HG03095 (cell line): ENCODE results near the gene COX6B2.
"Not testable (repeated sequence)": the region's sequence is repeated elsewhere in the genome, so short reads cannot be mapped to it uniquely, and the experiment has no call there.

Source experiments
- ATAC-seq: cut with Tn5 transposase; IDR thresholded peaks from one replicate; pipeline ENCODE4 v1.9.1; 2021; ENCODE audit warnings: moderate library complexity; ENCODE audit not compliant: unreplicated experiment

Gene COX6B2

GRCh38 chr19:55345101-55345817 is 9.3 kb downstream of the COX6B2 start:
- ATAC-seq = no peak

- no peak for ATAC-seq
These were observed 10.1 kb downstream of the COX6B2 start for GRCh38 chr19:55344444-55344843.

- no peak for ATAC-seq
These were observed 12.7 kb downstream of the COX6B2 start for GRCh38 chr19:55341595-55342531.

- ATAC-seq = no peak
These were observed 13.3 kb downstream of the COX6B2 start for GRCh38 chr19:55341171-55341588.

- no peak for ATAC-seq
These were observed 13.8 kb downstream of the COX6B2 start for GRCh38 chr19:55340784-55341147.

DNA sequence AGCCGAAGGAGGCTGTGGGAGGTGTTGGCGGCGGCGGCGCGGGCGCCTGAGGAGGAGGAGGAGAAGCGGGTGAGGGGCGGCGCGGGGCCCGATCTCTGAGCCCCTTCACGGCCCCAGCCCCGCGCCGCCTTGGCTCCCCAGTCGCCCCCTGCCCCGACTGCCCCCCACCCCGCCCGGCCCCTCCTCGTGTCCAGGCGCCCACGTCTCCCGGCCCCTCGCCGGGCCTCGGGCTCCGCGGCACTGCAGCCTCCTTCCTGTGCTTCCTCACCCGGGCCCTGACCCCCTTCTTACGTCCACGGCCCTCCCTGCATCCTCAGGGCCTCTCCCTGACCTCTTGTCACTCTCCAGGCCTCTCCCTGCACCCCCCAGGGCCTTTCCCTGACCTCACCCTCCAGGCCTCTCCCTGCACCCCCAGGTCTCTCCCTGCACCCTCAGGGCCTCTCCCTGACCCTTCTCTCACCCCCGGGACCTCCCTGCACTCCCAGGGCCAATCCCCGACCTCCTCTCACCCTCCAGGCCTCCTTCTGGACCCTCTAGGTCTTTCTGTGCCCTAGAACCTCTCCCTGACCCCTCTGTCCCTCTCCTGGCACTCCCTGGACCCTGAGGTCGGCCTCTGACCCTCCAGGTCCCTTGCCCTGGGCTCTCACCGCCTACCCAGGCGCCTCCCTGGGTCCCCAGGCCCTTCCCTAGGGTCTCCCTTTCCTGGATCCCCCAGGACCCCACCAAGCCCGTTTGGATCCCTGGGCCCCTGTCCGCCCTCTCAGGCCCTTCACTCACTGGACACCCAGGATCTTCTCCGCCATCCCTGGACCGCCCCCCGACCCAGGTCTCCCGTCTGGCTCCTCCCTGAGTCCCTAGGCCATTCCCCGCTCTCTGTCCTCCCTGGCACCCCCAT is 14.4 kb downstream of the COX6B2 start:
- no peak for ATAC-seq

- ATAC-seq = peak; percentile 74
These were observed 15.2 kb downstream of the COX6B2 start, which contains the start of gene KMT5C for GRCh38 chr19:55339105-55339888. Gene KMT5C, plus strand, starts transcription at chr19:55339876. Its CDS starts 2,061 bp downstream, at chr19:55341937.

DNA sequence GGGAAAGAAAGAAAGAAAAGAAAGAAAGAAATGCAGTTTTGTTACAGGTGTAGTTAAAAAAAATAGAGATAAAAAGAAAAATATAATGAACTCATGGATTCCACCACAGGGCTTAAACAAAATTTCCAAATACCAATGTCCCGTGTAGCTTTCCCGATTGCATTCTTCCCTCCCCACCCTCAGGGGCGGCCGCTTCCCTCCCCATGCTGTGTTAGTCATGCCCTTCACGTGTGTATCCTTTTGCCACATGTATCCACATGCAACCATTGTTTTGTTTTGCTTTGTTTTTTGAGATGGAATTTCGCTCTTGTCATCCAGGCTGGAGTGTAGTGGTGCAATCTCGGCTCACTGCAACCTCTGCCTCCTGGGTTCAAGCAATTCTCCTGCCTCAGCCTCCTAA is 18.4 kb downstream of the COX6B2 start:
- no peak for ATAC-seq

DNA sequence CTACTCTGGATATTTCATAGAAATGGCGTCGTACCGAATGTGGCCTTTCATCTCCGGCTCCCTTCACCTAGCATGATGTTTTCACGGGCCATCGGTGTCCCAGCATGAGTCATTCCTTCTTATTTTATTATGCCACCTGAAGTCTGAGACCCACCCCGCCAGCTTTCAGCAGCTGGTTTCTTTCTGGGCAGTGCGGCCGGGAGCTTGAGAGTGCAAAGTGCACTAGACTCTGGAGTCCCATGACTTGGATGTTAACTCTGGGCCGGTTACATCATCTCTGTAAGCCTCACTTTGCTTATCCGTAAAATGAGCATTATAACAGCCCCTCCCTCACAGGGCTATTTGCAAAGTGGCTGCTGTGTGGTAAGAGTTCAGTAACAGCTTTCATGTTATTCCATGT is 20.6 kb downstream of the COX6B2 start:
- ATAC-seq = no peak

DNA sequence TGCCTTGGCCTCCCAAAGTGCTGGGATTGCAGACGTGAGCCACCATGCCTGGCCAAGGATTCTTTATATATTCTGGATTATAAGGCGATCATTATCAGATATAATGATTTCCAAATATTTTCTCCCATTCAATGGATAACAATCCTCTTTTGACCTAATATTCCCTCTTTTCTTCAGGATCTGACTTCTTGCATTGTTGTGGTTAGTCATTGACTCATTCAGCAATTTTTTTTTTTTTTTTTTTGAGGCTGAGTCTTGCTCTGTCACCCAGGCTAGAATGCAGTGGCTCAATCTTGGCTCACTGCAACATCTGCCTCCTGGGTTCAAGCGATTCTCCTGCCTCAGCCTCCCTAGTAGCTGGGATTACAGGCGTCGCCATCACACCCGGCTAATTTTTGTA is 24.7 kb downstream of the COX6B2 start:
- not testable (repeated sequence) for ATAC-seq

- ATAC-seq = not testable (repeated sequence)
These were observed 25.7 kb downstream of the COX6B2 start for GRCh38 chr19:55328774-55329318.

- no peak for ATAC-seq
These were observed 29.3 kb downstream of the COX6B2 start, which contains the start of gene TMEM150B for GRCh38 chr19:55325172-55325571. Gene TMEM150B, minus strand, starts transcription at chr19:55325341. Its CDS starts 4,305 bp downstream, at chr19:55321036.

DNA sequence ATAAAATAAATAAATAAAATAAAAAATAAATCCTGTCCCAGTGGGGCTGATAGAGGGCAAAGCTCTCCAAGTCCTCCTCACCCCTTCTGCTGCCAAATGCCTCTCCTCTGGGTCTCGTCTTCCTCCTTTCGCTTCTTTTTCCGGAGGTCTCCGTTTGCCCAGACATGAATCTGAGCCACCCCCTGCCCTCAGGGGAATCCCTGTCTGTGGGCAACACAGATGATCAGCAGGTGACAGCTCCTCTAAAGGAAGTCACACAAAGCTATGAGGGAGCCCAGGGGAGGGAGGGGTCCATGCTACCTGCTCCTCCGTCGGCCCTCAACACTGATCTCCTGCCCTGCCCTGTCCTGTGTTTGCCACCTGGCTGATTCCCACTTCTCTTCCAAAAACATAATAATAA is 29.9 kb downstream of the COX6B2 start:
- ATAC-seq = no peak

DNA sequence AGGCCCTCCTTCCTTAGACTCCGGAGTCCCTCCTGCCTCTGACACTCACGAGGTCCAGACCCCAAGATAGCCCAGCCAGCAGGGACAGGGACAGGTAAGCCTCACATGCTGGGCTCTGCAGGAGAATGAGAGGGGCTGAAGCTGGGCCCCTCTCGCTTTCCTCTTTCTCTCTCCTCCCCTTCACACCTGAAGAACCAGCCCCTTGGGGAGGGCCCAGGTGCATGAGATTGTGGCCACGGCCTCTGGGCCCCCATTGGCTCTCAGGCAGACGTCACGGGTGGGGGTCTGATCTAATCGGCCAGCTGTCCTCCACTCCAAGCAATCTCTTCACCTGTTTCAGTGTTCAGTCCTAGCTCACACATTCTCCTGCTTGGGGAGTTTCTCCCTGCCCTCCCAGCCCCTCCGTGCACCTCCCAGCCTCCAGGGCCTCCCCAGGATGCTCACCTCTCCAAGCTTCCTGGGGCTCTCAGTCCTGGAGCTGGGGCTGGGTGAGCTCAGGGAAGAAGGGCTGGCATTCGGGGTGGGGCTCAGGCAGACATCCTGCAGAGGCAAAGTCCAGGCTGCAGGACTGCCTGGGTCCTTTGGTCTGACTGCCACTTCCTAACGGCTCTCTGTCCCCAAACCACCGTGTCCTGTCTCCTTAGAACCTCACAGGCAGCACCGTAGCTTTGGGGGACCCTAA is 32.2 kb downstream of the COX6B2 start:
- no peak for ATAC-seq

DNA sequence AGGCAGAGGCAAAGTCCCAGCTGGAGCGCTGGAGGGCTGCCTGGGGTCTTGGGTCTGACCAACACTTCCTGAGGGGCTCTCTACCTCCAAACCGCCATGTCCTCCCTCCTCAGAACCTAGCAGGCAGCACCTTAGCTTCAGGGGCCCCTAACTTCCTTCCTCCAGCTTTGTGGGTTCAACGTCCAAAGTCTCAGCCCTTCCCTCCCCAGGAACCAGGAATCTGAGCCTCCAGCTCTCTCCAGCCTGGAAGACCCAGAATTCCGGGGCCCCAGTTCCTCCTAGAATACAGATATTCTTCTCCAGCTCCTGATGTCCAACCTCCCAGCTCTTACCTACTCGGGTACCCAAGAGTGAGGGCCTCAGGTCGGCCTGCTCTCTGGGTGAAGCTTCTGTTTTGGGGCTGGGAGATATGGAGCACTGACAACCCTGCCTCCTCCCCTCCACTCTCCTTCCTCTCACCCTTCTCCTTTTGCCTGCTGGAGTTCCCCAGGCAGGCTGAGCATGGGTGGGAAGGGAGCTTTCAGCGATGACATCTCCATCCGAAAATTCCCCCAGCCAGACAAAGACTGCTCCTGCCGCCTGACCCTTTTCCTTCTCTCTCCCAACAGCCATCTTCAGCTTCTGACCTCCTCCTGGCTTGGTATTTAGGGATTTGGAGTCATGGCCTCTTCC is 32.9 kb downstream of the COX6B2 start:
- no peak for ATAC-seq

DNA sequence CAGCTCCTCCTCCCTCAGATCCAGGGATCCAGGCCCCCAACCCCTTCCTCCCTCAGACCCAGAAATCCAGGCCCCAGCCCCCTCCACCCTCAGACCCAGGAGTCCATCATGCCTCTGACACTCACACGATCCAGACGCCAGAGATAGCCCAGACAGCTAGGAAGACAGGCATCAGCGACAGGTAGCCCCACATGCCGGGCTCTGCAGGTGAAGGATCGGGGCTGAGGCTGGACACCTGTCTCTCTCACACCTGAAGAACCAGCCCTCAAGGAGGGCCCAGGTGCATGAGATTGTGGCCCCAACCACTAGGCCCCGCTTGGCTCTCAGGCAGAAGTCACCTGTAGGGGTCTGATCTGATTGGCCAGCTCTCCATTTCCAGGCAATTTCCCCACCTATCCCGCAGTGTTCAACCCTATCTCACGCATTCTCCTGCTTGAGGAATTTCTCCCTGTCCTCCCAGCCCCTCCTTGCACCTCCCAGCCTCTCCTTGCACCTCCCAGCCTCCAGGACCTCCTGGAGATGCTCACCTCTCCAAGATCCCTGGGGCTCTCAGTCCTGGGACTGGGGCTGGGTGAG is 33.6 kb downstream of the COX6B2 start:
- no peak for ATAC-seq

GRCh38 chr19:55319785-55320184 is 34.7 kb downstream of the COX6B2 start:
- no peak for ATAC-seq

DNA sequence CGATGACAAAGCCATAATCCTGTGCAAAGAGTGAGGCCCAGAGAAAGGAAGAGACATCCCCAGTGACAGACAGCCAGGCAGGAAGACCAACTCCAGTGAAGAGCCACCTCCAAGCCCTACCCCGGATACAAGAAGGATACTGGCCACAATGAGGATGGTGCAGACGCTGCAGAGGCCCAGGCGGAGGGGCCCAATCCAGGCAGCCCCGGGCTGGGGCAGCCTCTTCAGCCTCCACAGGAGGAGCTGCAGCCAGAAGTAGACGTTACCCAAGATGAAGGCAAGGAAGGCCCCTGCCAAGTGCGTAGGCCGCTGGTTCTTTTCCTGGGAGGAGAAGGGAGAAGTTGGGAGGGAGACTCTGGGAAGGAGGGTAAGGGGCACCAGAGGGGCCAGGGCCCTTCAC is 37.9 kb downstream of the COX6B2 start:
- ATAC-seq = no peak
